HG03045 (cell line): ENCODE results near the gene PHF8.

Experiments
- ATAC-seq: cut with Tn5 transposase; IDR thresholded peaks from one replicate; pipeline ENCODE4 v1.9.1; 2021; ENCODE audit warnings: mild to moderate bottlenecking, moderate library complexity; ENCODE audit not compliant: unreplicated experiment

Gene PHF8

GRCh38 chrX:54024350-54024749 is 19.9 kb downstream of the PHF8 start:
- ATAC-seq = no peak

- ATAC-seq = no peak
These were observed 31.3 kb downstream of the PHF8 start for GRCh38 chrX:54012830-54013500.

DNA sequence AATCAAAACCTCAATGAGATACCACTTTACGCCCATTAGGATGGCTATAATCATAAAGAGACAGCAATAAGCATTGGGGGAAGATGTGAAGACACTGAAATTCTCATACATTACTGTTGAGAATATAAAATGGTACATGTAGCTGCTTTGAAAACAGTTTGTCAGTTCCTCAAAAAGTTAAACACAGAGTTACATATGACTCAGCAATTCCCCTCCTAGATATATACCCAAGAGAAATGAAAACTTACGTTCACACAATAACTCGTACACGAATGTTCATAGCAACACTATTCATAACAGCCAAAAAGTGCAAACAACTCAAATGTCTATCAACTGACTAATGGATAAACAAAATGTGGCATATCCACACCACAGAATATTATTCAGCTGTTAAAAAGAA is 36.6 kb downstream of the PHF8 start:
- no peak for ATAC-seq

- ATAC-seq = no peak
These were observed 46.5 kb downstream of the PHF8 start for GRCh38 chrX:53997724-53998123.

- no peak for ATAC-seq
These were observed 51.7 kb downstream of the PHF8 start for GRCh38 chrX:53992589-53992988.

GRCh38 chrX:53990171-53990570 is 54.1 kb downstream of the PHF8 start:
- no peak for ATAC-seq

DNA sequence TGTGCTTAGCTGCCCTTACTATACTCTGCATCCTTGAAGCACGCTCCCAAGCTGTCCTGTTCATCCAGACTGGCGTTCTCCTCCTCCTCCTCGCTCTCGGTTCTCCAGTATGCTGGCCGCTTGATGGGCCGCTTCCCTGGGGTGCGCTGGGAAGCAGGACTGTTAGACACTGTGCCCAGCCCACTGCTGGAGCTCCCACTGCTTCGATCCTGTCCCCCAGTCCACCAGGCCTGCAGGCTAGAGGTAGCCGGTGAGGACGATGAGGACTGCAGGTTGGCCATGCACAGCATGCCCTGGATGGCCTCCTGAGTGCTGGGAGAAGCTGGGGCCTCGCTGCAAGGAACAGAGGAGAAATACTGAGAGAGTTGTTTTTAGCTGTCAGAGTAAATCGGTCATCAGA is 59.4 kb downstream of the PHF8 start:
- no peak for ATAC-seq

DNA sequence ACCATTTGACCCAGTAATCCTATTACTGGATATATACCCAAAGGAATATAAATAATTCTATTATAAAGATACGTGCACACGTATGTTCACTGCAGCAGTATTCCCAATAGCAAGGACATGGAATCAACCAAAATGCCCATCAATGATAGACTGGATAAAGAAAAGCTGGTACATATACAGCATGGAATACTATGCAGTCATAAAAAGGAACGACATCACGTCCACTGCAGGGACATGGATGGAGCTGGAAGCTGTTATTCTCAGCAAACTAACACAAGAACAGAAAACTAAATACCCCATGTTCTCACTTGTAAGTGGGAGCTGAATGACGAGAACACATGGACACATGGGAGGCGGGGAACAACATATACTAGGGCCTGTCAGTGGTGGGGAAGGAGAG is 69.7 kb downstream of the PHF8 start:
- ATAC-seq = no peak

GRCh38 chrX:53969540-53969939 is 74.7 kb downstream of the PHF8 start:
- ATAC-seq = no peak

DNA sequence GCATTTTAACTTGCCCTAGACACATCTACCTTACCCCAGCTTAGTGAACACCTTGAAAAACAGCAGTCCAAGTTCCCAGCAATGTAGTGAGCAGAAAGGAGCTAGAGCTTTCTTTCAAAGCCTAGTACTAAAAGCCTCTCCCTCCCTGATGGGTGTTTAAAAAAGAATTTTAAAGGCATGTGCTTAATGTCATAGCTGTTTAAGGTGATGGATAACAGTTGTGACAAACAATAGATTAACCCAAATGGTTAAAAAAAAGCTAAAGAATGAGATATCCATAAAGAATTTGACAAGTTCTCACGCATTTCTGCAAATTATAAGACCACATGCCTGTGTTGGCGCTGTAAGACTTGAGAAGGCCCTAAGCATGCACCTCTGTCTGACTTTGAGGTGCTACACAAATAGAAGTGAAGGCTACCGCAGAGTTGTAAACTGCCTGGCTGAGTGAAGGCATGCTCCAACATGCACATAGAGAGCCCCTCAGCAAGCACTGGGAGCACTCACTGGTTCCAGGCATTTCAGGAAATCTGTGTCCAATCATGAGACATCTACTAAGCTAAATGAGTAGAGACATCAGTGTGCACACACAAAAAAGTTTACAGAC is 94.0 kb downstream of the PHF8 start:
- no peak for ATAC-seq

- ATAC-seq = no peak
These were observed 104.1 kb downstream of the PHF8 start for GRCh38 chrX:53940180-53940579.

DNA sequence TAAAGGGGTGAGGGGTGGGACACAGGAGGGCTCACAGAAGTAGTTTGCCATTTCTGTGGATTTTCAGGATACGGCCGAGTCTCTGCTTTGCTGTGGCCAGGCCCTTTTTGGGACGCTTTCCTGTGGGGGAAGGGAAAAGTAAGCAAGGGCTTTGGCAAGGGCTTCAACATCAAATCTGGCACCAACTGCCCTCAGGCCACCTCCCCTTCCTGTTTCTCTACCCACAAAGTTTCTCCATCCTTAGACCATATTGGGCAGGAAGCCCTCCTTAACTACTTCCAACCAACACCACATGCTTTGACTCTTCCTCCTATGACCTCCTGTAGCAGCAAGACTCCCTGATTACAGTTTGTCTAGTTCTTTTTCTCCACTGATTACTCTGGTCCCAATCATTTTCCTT is 105.1 kb downstream of the PHF8 start:
- ATAC-seq = no peak

GRCh38 chrX:53930515-53931380 is 113.5 kb downstream of the PHF8 start:
- no peak for ATAC-seq

- ATAC-seq = no peak
These were observed 118.2 kb downstream of the PHF8 start for GRCh38 chrX:53926030-53926429.

DNA sequence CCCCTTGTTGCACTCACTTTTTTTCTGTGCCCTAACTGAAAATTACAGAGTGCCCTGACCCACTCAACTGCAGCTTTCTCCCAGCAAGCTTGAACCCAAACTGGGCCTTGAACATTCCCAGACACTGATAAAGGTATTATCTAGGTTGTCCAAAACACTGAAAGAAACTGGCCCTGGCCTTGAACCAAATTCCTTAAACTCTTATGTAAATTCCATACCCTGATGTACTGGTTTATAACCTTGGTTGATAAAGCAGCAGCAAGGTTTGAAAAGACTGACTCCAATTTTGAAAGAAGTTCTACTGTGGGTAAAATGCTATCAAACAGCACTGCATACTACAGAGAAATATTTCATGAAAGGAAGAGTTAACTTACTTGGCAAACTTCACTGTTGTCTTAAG is 125.6 kb downstream of the PHF8 start:
- ATAC-seq = no peak

DNA sequence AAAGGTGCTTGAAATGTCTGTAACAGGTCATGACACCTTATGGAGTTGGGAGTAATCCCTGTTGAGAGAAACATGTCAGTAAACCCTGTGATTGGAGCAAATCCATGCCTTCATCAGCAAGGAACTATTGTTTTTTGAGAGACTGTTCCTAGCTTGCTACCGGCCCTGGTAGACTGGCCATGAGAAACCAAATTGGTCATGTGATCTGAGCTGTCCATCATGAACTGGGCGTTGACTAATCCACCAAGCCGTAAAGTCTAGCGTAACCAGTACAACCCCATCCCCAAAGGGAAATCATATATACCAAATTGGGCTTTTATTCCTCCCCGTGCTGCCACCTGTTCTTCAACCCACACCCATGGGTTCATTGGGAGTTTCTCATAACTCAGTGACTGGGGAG is 143.7 kb downstream of the PHF8 start:
- ATAC-seq = no peak

DNA sequence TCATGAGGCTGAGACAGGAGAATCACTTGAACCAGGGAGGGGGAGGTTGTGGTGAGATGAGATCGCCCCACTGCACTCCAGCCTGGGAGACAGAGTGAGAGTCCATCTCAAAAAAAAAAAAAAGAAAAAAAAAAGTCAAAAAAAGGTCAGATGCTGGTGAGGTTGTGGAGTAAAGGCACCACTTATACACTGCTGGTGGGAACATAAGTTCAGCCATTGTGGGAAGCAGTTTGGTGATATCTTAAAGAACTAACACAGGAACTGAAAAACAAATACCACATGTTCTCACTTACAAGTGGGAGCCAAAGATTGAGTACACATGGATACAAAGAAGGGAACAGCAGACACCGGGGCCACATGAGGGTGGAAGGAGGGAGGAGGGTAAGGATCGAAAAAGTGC is 149.0 kb downstream of the PHF8 start:
- ATAC-seq = no peak
